Measurements from ENCODE around the gene AGMAT.

Gene AGMAT

GRCh38 chr1:15546641-15547040, 38.2 kb downstream of the AGMAT start:
- H4K20me1 ChIP-seq (ENCODE audit: insufficient read depth, low read length), result no peaks in the 10 kb centered on the region
- H3K27me3 ChIP-seq (ENCODE audit: insufficient read depth, low read length), result no peaks in the 10 kb centered on the region
- H3K4me3 ChIP-seq (ENCODE audit: low read depth, low read length, poor library complexity, severe bottlenecking), result no peak overlapping the region
- H3K9ac ChIP-seq (ENCODE audit: low read length), result no peak overlapping the region
- H3K9me3 ChIP-seq (ENCODE audit: low read length), result no peaks in the 10 kb centered on the region
- H3K27ac ChIP-seq (ENCODE audit: low read depth, low read length, poor library complexity, severe bottlenecking), result no peak overlapping the region
- no peak overlapping the region for H2AFZ ChIP-seq (ENCODE audit: low read length)
- no peaks in the 10 kb centered on the region for H3K79me2 ChIP-seq (ENCODE audit: insufficient read depth, low read length)
- no peaks in the 10 kb centered on the region for H3K9me2 ChIP-seq (ENCODE audit: low read depth, low read length)
- H3K4me2 ChIP-seq (ENCODE audit: low read length), result no peak overlapping the region
- peaks cover 61% of the 10 kb centered on the region for H3K36me3 ChIP-seq (ENCODE audit: insufficient read depth, low read length)
- no peaks in the 10 kb centered on the region for H3F3A ChIP-seq (ENCODE audit: insufficient read depth, low read length)
- no peaks in the 10 kb centered on the region for H3K4me1 ChIP-seq (ENCODE audit: insufficient read depth, low read length, severe bottlenecking)
- TF ChIP-seq CTCF (IDR thresholded peaks at IDR 0.05; ENCODE audit: low read length) (no peak), EZH2 (IDR thresholded peaks at IDR 0.05; ENCODE audit: borderline replicate concordance, low read length) (no peak)

GRCh38 chr1:15543589-15544568, 41.0 kb downstream of the AGMAT start:
- no peak overlapping the region for H3K27ac ChIP-seq (ENCODE audit: low read depth, low read length, poor library complexity, severe bottlenecking)
- no peak overlapping the region for H3K4me2 ChIP-seq (ENCODE audit: low read length)
- H4K20me1 ChIP-seq (ENCODE audit: insufficient read depth, low read length), result no peaks in the 10 kb centered on the region
- no peaks in the 10 kb centered on the region for H3K27me3 ChIP-seq (ENCODE audit: insufficient read depth, low read length)
- no peaks in the 10 kb centered on the region for H3K9me2 ChIP-seq (ENCODE audit: low read depth, low read length)
- TF ChIP-seq EZH2 (IDR thresholded peaks at IDR 0.05; ENCODE audit: borderline replicate concordance, low read length), result no peak
- TF ChIP-seq CTCF (IDR thresholded peaks at IDR 0.05; ENCODE audit: low read length), result no peak
- H3K4me1 ChIP-seq (ENCODE audit: insufficient read depth, low read length, severe bottlenecking), result peaks cover under 1% of the 10 kb centered on the region
- H3K4me3 ChIP-seq (ENCODE audit: low read depth, low read length, poor library complexity, severe bottlenecking), result no peak overlapping the region
- H3F3A ChIP-seq (ENCODE audit: insufficient read depth, low read length), result no peaks in the 10 kb centered on the region
- H3K9ac ChIP-seq (ENCODE audit: low read length), result no peak overlapping the region
- H3K9me3 ChIP-seq (ENCODE audit: low read length), result no peaks in the 10 kb centered on the region
- no peak overlapping the region for H2AFZ ChIP-seq (ENCODE audit: low read length)
- H3K36me3 ChIP-seq (ENCODE audit: insufficient read depth, low read length), result peaks cover 71% of the 10 kb centered on the region
- no peaks in the 10 kb centered on the region for H3K79me2 ChIP-seq (ENCODE audit: insufficient read depth, low read length)

- Histone ChIP-seq H3K4me3 (ENCODE audit: low read depth, low read length, poor library complexity, severe bottlenecking) (no peak overlapping the region), H4K20me1 (ENCODE audit: insufficient read depth, low read length) (no peaks in the 10 kb centered on the region), H3K27ac (ENCODE audit: low read depth, low read length, poor library complexity, severe bottlenecking) (no peak overlapping the region), H3K36me3 (ENCODE audit: insufficient read depth, low read length) (peaks cover 68% of the 10 kb centered on the region), H3K4me2 (ENCODE audit: low read length) (no peak overlapping the region), H3F3A (ENCODE audit: insufficient read depth, low read length) (no peaks in the 10 kb centered on the region), H3K4me1 (ENCODE audit: insufficient read depth, low read length, severe bottlenecking) (peaks cover 4% of the 10 kb centered on the region), H3K9me3 (ENCODE audit: low read length) (no peaks in the 10 kb centered on the region), H3K79me2 (ENCODE audit: insufficient read depth, low read length) (no peaks in the 10 kb centered on the region), H3K9me2 (ENCODE audit: low read depth, low read length) (no peaks in the 10 kb centered on the region), H3K9ac (ENCODE audit: low read length) (no peak overlapping the region), H2AFZ (ENCODE audit: low read length) (no peak overlapping the region), H3K27me3 (ENCODE audit: insufficient read depth, low read length) (no peaks in the 10 kb centered on the region)
- TF ChIP-seq EZH2 (IDR thresholded peaks at IDR 0.05; ENCODE audit: borderline replicate concordance, low read length) (no peak), CTCF (IDR thresholded peaks at IDR 0.05; ENCODE audit: low read length) (no peak)
These were observed 41.6 kb downstream of the AGMAT start for GRCh38 chr1:15543251-15543588.
